IPS-15b (cell line): ENCODE data around the gene LCE1A.

Source experiments
- H3K27me3 ChIP-seq: one replicate; pipeline ENCODE4 v1.6.1; 2013; ENCODE audit warnings: low read length; ENCODE audit not compliant: control insufficient read depth, insufficient read depth
- H3K36me3 ChIP-seq: one replicate; pipeline ENCODE4 v1.6.1; 2013; ENCODE audit warnings: low read length; ENCODE audit not compliant: control insufficient read depth, insufficient read depth
- H3K4me1 ChIP-seq: one replicate; pipeline ENCODE4 v1.6.1; 2013; ENCODE audit warnings: mild to moderate bottlenecking, low read length; ENCODE audit not compliant: control insufficient read depth, insufficient read depth
- H3K4me3 ChIP-seq: one replicate; pipeline ENCODE4 v1.5.1; 2013; ENCODE audit warnings: low read depth, low read length
- H3K9ac ChIP-seq: one replicate; pipeline ENCODE4 v1.6.1; 2013; ENCODE audit warnings: low read depth, mild to moderate bottlenecking, low read length
- H3K9me3 ChIP-seq: one replicate; pipeline ENCODE4 v1.6.1; 2013; ENCODE audit warnings: mild to moderate bottlenecking, low read length; ENCODE audit not compliant: control insufficient read depth, insufficient read depth

Gene LCE1A

DNA sequence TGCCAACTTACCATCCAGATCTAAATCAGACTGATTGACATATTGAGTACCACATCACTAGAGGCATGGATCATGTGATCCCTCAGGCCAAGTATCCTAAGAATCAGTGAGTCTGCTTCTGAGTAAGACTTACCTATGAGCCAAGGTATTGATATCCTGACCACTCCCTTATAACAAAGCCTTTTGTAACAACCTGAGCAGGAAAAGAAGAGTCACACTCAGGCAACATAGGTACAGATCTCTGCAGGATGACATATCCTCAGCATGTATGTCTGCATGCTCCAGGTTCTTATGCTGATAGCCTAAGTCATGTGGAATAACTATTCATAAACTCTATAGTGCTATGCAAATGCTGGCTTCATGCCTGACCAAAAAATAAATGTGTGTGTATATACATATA, 2.3 kb upstream of the LCE1A start:
- H3K27me3 ChIP-seq = no peaks in the 10 kb centered on the region
- no peaks in the 10 kb centered on the region for H3K36me3 ChIP-seq

DNA sequence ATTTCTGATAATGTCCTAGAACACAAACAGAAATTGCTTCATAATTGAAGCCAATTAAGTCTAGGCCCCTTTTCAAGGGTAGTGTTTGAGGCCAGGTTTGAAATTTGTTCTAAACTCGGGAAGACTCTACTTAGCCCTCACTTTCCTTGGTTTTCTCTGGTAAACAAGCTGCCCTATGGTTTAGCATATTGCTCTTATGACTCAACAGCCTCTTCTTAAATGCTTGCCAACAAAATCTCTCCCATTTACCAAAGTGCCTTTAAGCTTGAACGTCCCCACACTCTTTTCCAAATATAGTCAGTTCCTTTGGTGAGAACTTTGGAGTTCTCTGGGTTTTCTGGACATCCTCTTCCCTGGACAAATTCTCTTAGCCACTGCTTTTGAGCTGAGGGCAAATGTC, 9.6 kb downstream of the LCE1A start:
- H3K4me1 ChIP-seq = no peaks in the 10 kb centered on the region
- H3K9ac ChIP-seq = no peak overlapping the region
- no peaks in the 10 kb centered on the region for H3K9me3 ChIP-seq
- H3K36me3 ChIP-seq = no peaks in the 10 kb centered on the region
- no peaks in the 10 kb centered on the region for H3K27me3 ChIP-seq
- H3K4me3 ChIP-seq = no peak overlapping the region

More for the DNA sequence above, 2.3 kb upstream of the LCE1A start:
- Histone ChIP-seq H3K4me1 (no peaks in the 10 kb centered on the region), H3K9ac (no peak overlapping the region), H3K4me3 (no peak overlapping the region), H3K9me3 (peaks cover 14% of the 10 kb centered on the region)

DNA sequence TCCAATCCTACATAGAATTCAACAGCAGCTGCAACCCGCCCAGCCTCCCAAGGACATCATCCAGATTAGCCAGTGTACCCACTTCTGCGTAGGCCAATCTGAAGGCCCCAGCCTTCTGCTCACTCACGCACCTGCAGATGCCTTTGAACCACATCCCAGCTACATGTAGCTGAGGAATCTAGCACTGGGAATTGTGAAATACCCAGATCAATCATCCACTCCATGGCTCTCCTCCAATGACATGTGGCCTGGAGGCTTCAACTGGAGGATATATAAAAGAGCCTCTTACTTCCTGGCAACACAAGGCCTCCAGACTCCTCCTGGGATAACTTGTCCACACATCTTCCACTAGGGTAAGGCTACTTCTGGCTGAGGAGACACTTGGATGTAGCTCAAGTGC, 15.3 kb downstream of the LCE1A start, which contains the start of gene LCE6A:
Gene LCE6A, plus strand, starts transcription at position 301 of the 400 bp plus-strand sequence. CDS start 665 bp downstream, outside the sequence.
- H3K9ac ChIP-seq = no peak within 1 kb of the TSS
- no peak within 1 kb of the TSS for H3K4me3 ChIP-seq
- H3K27me3 ChIP-seq = no peaks in the 10 kb centered on the region
- peaks cover 2% of the 10 kb centered on the region for H3K9me3 ChIP-seq
- H3K36me3 ChIP-seq = no peaks in the 10 kb centered on the region
- H3K4me1 ChIP-seq = no peaks in the 10 kb centered on the region

DNA sequence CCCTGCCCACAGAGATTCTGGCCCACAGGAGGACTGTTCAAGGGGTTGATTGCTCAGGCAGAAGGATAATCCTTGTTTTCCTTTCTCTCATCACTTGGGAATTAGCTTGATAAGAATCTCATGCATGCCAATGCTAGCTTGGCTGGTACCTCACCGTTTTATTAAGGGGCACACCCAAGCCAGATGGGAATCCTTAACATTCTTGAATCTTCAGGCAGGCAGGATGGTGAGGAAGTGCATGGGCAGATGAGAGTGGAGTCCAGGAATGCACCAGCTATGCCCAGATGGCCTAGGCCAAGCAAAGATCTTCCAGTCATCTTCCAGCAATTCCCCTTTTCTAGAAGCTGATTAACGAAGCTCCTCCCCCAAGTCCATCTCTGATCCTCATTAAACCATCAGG, 28.4 kb downstream of the LCE1A start:
- Histone ChIP-seq H3K27me3 (no peaks in the 10 kb centered on the region), H3K4me1 (no peaks in the 10 kb centered on the region), H3K4me3 (no peak overlapping the region), H3K9ac (no peak overlapping the region), H3K9me3 (peaks cover 21% of the 10 kb centered on the region), H3K36me3 (no peaks in the 10 kb centered on the region)

DNA sequence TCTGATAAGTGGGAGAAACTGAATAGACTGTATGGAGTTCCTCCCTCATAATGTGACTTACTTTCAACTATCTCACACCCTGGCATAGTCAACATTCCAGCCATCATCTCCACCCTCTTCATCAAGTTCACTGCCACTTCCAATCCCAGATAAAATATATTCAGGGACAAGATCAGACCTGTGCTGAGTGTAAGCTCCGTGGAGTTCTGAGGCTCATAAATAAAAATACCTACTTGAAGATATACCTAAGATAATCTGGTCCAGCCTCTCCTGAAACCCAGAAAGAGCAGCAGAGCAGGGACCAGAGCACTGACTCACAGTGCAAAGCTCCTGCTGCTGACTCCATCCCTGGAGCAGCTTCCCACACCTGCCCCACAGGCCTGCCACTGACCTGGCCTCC, 30.8 kb downstream of the LCE1A start:
- Histone ChIP-seq H3K4me3 (no peak overlapping the region), H3K4me1 (no peaks in the 10 kb centered on the region), H3K27me3 (no peaks in the 10 kb centered on the region), H3K9me3 (peaks cover 32% of the 10 kb centered on the region), H3K36me3 (no peaks in the 10 kb centered on the region), H3K9ac (no peak overlapping the region)

DNA sequence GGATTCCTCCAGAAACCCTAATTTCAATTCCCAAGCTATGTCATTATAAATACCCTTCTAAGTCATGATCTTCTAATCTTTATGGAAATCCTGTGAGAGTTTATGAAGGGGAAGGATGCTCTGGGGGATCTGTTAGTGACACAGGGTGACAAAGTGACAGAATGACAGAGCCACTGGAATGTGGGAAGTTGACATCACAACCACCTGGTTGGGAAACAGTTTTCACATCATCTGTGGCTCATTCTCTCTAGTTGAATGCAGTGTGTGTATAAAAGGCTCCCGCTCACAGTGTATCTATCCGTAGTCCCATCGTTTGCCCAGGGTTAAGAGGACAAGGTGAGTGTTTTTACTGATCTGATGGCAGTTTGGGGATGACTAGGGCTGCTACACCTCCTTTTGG, 32.4 kb downstream of the LCE1A start, which contains the start of gene LCE7A:
Gene LCE7A, plus strand, starts transcription at position 301 of the 400 bp plus-strand sequence. CDS start 702 bp downstream, outside the sequence.
- Histone ChIP-seq H3K36me3 (no peaks in the 10 kb centered on the region), H3K27me3 (no peaks in the 10 kb centered on the region), H3K4me3 (no peak within 1 kb of the TSS), H3K9me3 (peaks cover 31% of the 10 kb centered on the region), H3K4me1 (no peaks in the 10 kb centered on the region), H3K9ac (no peak within 1 kb of the TSS)

DNA sequence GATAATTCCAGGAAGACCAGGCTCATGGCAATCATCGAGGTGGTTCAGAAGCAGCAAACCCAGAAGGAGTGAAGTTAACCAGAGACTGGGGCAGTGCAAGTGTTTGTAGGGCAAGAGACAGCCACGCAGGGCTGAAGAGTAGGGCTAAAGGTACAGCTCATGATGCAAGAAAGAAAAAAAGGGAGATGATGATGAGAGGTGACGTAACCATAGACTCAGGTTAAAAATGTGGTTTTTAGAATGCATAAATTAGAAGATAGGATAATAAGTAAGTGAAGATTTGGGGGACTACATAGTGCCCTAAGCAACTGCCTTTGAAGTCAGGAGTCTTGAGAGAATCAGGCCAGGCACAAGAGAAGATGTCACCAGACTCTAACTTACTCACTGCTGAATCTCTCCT, 32.9 kb downstream of the LCE1A start:
- Histone ChIP-seq H3K9me3 (peaks cover 27% of the 10 kb centered on the region), H3K27me3 (no peaks in the 10 kb centered on the region), H3K4me3 (no peak overlapping the region)

DNA sequence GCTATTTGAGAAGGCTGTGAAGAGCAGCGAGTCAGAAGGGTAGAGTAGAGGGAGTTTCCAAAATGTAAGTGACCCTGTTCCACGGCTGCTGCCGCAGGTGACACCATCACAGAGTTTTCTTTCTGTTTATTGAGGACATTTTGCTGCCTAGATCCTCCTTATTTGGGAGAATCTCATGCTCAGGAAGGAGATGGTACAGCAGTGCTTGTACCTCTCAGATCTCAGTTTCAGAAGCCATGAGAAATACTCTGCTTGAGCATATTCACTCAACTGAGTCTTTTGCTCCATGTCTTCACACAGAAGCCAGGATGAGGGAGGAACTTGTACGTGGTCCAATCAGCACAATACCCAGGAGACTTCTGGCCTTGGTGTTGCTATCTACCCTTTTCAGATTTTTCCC, 34.1 kb downstream of the LCE1A start:
- H3K9me3 ChIP-seq = peaks cover 28% of the 10 kb centered on the region
- H3K27me3 ChIP-seq = no peaks in the 10 kb centered on the region
- H3K36me3 ChIP-seq = no peaks in the 10 kb centered on the region
- H3K4me1 ChIP-seq = no peaks in the 10 kb centered on the region
- H3K9ac ChIP-seq = no peak overlapping the region
- no peak overlapping the region for H3K4me3 ChIP-seq

More for the DNA sequence above, 32.9 kb downstream of the LCE1A start:
- H3K4me1 ChIP-seq = no peaks in the 10 kb centered on the region
- H3K36me3 ChIP-seq = no peaks in the 10 kb centered on the region
- H3K9ac ChIP-seq = no peak overlapping the region

DNA sequence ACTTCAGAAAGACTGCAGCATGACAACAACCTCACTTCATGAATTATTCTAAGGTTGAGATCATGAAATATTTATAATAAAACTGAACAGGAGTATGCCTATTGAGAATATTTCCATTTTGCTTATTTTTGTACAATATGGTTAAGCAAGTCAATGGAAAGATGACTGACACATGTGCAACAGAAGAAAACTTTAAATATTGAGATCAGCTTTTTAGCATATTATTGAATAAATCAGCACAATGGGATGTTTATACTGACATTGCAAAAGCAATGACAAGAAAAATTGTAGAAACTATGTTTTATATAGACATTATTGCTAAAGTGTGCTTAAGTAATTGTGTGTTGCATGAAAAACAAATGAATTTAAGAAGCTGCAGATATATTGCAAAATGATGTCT, 37.2 kb downstream of the LCE1A start:
- no peaks in the 10 kb centered on the region for H3K36me3 ChIP-seq
- no peak overlapping the region for H3K9ac ChIP-seq
- no peak overlapping the region for H3K4me3 ChIP-seq
- H3K27me3 ChIP-seq = no peaks in the 10 kb centered on the region
- peaks cover 14% of the 10 kb centered on the region for H3K9me3 ChIP-seq
- H3K4me1 ChIP-seq = no peaks in the 10 kb centered on the region

DNA sequence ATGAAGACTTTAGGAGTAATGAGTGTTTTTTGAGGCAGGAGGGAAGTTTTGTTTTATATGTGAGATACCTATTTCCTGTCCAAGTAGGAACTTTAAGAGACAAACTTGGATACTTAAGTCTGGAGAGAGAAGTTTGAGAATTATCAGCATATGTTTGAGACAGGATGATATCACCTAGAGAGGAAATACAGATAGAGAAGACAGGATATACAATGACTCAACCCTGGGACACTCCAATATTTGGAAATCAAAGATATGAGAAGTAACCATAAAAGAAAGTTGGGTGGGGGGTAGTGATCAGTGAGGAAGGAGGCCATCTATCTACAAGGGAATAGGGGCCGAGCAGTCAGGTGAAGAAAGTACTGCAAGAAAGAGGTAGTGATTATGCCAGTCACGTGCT, 39.0 kb downstream of the LCE1A start:
- H3K9me3 ChIP-seq = peaks cover 12% of the 10 kb centered on the region
- H3K36me3 ChIP-seq = no peaks in the 10 kb centered on the region
- no peaks in the 10 kb centered on the region for H3K27me3 ChIP-seq
- no peak overlapping the region for H3K4me3 ChIP-seq
- H3K9ac ChIP-seq = no peak overlapping the region
- no peaks in the 10 kb centered on the region for H3K4me1 ChIP-seq

DNA sequence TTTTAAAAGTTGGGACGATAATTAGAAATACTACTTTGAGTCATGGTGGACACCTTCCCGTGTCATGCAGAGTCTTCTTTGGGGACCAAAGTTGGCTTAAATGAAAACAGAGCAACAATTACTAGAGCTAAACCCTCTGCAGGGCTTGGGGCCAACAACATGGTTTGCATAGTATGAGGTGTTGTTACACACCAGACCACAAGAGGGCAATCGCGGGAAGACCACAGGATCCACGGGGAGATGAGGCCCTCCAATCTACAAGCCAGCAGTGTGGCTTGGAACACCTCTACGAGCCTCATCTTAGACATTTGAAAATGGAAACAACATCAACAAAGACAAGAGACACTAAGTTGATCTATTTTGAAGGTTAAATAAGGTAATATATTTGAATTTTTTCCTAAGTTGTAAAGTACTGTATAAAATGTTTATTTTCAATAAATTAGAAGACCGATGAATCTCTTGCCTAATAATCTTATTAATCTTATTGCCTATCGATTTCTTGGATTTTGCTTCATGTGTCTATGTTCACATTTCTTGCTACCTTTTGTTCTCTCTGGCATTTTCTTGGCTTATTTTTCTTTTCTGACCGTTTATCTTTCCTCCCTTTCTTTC, 42.6 kb downstream of the LCE1A start:
- Histone ChIP-seq H3K36me3 (no peaks in the 10 kb centered on the region), H3K27me3 (no peaks in the 10 kb centered on the region), H3K4me3 (no peak overlapping the region), H3K9me3 (peaks cover 3% of the 10 kb centered on the region), H3K9ac (no peak overlapping the region), H3K4me1 (no peaks in the 10 kb centered on the region)

DNA sequence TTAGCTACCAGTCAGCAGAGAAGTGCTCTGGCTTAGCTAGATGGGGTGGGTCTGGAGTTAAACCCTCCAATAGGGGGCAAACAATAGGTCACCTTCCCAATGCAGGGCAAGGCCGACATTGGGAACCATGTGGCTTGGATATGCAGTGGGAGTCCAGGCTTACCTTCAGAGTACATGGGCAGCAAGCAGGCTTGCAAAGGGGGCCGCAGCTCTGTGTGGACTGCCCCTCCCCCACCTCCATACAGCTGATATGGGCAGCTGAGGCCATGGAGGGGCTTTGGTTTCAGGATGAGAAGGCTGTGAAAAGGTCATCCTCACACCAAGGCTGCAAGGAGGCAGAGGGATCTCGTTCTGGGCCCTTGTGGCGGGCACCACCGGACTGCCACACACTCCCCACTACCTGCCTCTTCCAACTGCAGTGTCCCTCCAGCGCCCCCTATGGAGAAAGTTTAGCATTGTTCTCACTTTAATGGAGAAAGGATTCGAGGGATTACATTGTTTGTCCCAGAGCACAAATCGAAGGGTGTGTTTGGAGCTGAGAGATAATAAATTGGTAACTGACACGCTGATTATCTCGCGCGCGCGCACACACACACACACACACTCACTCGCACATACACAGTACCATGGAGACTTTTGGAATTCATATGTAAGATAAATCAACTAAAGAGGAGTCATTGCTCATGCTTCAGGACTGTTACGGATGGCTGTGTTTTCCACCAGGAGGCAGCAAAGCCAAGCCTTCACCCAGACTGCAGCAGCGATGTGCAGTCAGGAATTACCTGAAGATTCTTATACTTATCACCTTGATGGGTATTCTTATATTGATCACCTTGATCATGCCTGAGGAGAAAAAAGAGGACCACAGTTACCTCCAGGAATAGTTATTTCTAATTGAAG, 43.8 kb downstream of the LCE1A start:
- H3K9ac ChIP-seq = no peak overlapping the region
- H3K27me3 ChIP-seq = no peaks in the 10 kb centered on the region
- no peak overlapping the region for H3K4me3 ChIP-seq
- no peaks in the 10 kb centered on the region for H3K4me1 ChIP-seq
- H3K36me3 ChIP-seq = no peaks in the 10 kb centered on the region
- H3K9me3 ChIP-seq = no peaks in the 10 kb centered on the region
